Activated CD4-positive, alpha-beta T cell treated with anti-CD3 and anti-CD28 coated beads, Interleukin-2, amount 50 U/mL, for 48 hours (primary cell): ENCODE data around the gene GTF2IRD1.
A peak's percentile ranks its signal among the peaks of the same experiment; 100 is the strongest.
"Not testable (repeated sequence)": the region's sequence is repeated elsewhere in the genome, so short reads cannot be mapped to it uniquely, and the experiment has no call there.

Source experiments
- DNase-seq, 2 experiments: peaks; one replicate each; pipeline ENCODE4 v3.0.0-alpha.2; 2020

GTF2IRD1 gene

GRCh38 chr7:74518654-74519053 is 64.9 kb downstream of the GTF2IRD1 start:
- no peak for DNase-seq

DNA sequence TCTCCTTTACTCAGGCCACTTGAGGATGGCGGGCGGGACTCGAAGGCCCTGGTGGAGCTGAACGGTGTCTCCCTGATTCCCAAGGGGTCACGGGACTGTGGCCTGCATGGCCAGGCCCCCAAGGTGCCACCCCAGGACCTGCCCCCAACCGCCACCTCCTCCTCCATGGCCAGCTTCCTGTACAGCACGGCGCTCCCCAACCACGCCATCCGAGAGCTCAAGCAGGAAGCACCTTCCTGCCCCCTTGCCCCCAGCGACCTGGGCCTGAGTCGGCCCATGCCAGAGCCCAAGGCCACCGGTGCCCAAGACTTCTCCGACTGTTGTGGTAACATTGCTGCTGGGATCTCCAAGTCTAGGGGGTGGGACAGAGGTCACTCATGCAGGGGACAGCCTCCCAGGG is 65.7 kb downstream of the GTF2IRD1 start:
- no peak for DNase-seq

GRCh38 chr7:74521855-74522254 is 68.1 kb downstream of the GTF2IRD1 start:
- DNase-seq, result no peak

DNA sequence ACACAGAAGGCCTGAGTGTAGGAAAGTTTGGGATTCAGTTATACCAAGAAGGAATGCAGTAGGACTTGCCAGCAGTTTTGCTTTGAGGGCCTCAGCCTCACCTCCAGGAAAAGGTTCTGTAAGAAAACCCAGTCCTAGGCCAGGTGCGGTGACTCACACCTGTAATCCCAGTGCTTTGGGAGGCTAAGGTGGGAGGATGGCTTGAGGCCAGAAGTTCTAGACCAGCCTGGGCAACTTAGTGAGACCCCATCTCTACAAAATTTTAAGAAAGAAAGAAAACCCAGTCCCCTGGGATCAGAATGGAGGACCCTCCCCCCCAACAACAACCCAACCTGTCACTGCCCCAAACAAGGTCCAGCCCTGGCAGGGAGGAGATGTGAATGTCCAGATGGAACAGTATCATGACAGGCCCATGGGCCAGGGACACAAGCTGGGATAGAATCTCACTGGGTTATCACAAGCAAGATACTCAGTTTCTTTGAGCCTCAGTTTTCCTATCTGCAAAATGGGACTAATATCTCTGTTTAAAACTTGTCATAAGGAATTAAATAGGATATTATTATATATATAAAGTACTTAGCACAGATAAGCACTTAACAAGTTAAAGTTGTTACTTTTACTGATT is 68.7 kb downstream of the GTF2IRD1 start:
- DNase-seq, result no peak

- no peak for DNase-seq
Measured at GRCh38 chr7:74523015-74523414, 69.3 kb downstream of the GTF2IRD1 start.

GRCh38 chr7:74525140-74525539 is 71.4 kb downstream of the GTF2IRD1 start:
- DNase-seq, result no peak

GRCh38 chr7:74525881-74526280 is 72.2 kb downstream of the GTF2IRD1 start:
- DNase-seq, result no peak

GRCh38 chr7:74526780-74527179 is 73.1 kb downstream of the GTF2IRD1 start:
- DNase-seq, result no peak

GRCh38 chr7:74527842-74528241 is 74.1 kb downstream of the GTF2IRD1 start:
- DNase-seq, result no peak

GRCh38 chr7:74528773-74529172 is 75.1 kb downstream of the GTF2IRD1 start:
- not testable (repeated sequence) for DNase-seq

GRCh38 chr7:74535951-74536356 is 82.2 kb downstream of the GTF2IRD1 start:
- no peak for DNase-seq

DNA sequence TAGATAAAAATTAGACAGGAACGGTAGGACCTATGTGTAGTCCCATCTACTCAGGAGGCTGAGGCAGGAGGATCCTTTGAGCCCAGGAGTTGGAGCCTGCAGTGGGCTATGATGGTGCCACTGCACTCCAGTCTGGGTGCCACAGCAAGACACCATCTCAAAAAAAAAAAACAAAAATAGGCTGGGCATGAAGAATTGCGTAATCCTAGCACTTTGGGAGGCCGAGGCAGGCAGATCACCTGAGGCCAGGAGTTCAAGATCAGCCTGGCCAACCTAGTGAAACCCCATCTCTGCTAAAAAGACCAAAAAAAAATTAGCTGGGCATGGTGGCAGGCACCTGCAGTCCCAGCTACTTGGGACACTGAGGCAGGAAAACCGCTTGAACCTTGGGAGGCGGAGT is 88.2 kb downstream of the GTF2IRD1 start:
- DNase-seq, result not testable (repeated sequence)

DNA sequence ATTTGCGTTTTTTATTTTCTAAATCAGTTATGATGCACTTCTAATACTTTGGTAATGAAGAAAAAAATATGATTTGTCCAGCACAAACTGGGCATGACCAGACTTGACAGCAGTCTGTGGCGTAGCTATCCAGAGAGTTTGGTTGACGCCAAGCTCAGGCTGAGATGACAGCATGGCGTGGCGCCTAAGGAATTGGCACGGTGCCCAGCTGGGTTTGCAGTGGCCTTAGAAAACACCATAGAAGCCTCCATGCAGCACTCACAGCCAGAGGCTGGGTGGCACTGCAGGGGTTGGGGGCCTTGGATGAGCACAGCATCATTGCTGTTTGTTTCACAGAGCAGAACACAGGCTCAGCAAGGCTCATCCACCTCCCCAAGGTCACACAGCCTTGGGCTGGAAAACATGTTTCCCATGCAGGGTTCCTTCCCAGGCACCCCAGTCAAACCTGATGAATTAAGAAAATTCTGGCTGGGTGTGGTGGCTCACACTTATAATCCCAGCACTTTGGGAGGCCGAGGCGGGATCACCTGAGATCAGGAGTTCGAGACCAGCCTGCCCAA is 88.9 kb downstream of the GTF2IRD1 start:
- no peak for DNase-seq

DNA sequence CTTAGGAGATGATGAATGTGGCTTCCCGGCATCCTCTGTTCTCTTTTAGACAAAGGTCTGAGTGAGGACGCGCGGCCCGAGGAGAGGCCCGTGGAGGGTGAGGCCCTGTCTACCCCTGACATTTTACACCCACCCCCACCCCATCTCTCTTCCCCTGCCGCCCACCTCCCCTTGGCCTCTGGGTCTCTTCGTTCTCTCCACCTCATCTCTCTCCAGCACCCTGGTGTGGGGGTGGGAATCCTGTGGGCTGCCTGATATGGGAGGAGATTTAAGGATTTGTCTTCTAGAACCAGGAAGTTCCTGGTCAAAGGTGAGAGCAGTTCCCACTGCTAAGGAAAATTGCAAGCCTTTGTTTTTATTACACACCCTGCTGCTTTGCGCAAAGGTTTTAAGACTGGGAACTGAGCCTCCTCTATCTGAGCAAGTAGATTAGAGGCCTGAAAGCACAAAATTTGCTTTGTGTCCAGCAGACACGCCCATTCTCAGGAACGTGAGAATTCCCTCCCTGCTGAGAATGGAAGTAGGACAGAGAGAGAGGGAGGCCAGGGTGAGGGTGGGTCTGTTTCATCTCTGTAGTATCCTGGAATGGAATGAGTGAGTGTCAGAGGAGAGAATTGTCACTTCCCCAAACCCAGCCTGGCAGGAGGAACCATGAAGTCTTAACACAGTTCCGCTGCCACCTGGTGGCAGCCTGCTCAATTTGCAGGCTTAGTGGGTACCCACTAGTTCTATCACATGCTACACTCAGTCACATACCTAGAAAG is 91.2 kb downstream of the GTF2IRD1 start:
- DNase-seq, result peak; percentile 41 to 60

- no peak for DNase-seq
Measured at GRCh38 chr7:74545921-74546320, 92.2 kb downstream of the GTF2IRD1 start.

- not testable (repeated sequence) for DNase-seq
Measured at GRCh38 chr7:74553596-74554012, 99.9 kb downstream of the GTF2IRD1 start.

DNA sequence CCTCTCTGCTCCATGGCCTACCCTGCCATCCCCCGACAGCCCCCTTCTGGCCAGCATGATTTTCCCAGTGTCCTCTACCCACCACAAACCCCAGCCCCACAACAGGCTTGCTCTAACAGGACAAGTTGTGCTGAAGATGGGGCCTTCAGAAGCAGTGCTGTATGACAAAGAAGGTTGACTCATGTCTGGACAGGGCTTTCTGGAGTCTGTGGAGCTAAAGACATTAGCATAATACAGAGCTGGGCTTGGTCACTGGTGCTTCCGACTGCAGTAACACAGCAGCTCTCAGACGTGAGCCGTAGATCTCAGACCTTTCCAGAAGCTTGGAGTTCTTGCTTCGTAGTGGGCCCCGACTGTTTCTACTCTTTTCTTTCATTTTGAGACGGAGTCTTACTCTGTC is 100.5 kb downstream of the GTF2IRD1 start:
- DNase-seq, result no peak

DNA sequence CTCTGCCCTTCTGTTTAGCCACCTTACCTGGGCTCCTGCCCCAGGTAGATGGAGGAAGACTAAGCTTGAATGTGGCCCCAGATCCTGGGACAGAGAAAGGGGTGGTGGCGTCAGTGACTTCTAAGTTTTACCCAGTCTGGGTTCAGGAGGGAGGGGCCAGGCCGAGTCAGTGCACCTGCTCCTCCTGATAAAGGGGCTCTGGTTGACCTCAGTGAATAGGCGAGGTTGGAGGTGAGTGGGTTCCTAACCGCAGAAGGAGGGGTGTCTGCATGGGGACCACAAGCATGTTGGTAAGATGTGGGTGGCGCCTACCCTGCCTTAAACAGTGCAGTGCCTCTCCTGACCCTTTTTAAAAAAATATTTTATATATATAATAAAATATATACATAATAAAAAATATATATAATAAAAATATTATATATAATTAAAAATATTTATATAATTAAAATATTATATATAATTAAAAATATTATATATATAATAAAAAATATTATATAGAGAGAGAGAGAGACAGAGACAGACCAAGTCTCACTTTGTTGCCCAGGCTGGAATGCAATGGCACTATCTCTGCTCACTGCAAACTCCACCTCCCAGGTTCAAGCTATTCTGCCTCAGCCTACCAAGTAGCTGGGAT is 106.5 kb downstream of the GTF2IRD1 start:
- DNase-seq, result no peak

GRCh38 chr7:74561898-74562613 is 108.3 kb downstream of the GTF2IRD1 start:
- no peak for DNase-seq

DNA sequence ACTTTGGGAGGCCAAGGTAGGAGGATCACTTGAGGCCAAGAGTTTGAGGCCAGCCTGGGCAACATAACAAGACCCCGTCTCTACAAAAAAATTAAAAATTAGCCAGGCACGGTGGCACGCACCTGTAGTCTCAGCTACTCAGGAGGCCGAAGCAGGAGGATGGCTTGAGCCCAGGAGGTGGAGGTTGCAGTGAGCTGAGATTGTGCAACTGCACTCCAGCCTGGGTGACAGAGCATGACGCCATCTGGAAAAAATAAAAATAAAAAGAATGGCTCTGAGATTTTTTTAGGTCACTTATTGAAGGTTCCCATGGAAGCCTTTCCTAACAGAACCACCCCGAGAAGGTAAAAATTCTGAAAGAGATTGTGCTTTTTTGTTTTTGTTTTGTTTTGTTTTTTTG is 109.9 kb downstream of the GTF2IRD1 start:
- DNase-seq, result not testable (repeated sequence)

- DNase-seq, result no peak
Measured at GRCh38 chr7:74567318-74567668, 113.6 kb downstream of the GTF2IRD1 start.

GRCh38 chr7:74568658-74569057 is 115.0 kb downstream of the GTF2IRD1 start:
- DNase-seq, result no peak

- peak; percentile 21 to 38 for DNase-seq
Measured at GRCh38 chr7:74569501-74570075, 115.9 kb downstream of the GTF2IRD1 start.
